K562 treated with DMSO at 1 percent for 48 hours (cell line): ENCODE measurements around the gene GNG2. TPM values are rescaled to one million over a fixed set of nuclear protein-coding genes. Genes with fewer than 3 reads are reported as not detected.

ENCODE experiments used
- total RNA-seq: library from RNA; unstranded; fragments of 300-600 nt; gene quantifications from 2 replicates; pipeline ENCODE4 v1.2.3, GENCODE V29; 2022; ENCODE audit warnings: low replicate concordance; ENCODE audit errors: extremely low read depth

The GNG2 gene
- not detected in 2 replicates for total RNA-seq

GRCh38 chr14:51860164-51860824 lies at the start of gene GNG2:
GNG2 (plus strand) TSS chr14:51860612; CDS start chr14:51950679, 90,067 bp downstream.

GRCh38 chr14:51989293-51990234 lies 129.2 kb downstream of the GNG2 start, which contains the start of gene RTRAF:
RTRAF (plus strand) TSS chr14:51989546; CDS start chr14:51989640, 94 bp downstream.

Other genes with a start within 250 kb of the GNG2 start
- not detected in 2 replicates for gene FRMD6, start 208.7 kb upstream of the GNG2 start, total RNA-seq
- not detected in 2 replicates for gene RTRAF, start 128.9 kb downstream of the GNG2 start, total RNA-seq
- not detected in 2 replicates for gene NID2, start 208.4 kb downstream of the GNG2 start, total RNA-seq